HG03060 (cell line): ENCODE results near the gene ZNF513.
A peak's percentile ranks its signal among the peaks of the same experiment; 100 is the strongest.
"Not testable (repeated sequence)": the region's sequence is repeated elsewhere in the genome, so short reads cannot be mapped to it uniquely, and the experiment has no call there.

ENCODE experiments used
- ATAC-seq: cut with Tn5 transposase; IDR thresholded peaks from one replicate; pipeline ENCODE4 v1.9.1; 2021; ENCODE audit warnings: low read depth, moderate number of reproducible peaks; ENCODE audit not compliant: unreplicated experiment

The ZNF513 gene

GRCh38 chr2:27380626-27381545 lies at the start of gene ZNF513:
Gene ZNF513, minus strand, starts transcription at chr2:27380734. Its CDS starts 208 bp downstream, at chr2:27380526.
- peak; percentile 58 for ATAC-seq

DNA sequence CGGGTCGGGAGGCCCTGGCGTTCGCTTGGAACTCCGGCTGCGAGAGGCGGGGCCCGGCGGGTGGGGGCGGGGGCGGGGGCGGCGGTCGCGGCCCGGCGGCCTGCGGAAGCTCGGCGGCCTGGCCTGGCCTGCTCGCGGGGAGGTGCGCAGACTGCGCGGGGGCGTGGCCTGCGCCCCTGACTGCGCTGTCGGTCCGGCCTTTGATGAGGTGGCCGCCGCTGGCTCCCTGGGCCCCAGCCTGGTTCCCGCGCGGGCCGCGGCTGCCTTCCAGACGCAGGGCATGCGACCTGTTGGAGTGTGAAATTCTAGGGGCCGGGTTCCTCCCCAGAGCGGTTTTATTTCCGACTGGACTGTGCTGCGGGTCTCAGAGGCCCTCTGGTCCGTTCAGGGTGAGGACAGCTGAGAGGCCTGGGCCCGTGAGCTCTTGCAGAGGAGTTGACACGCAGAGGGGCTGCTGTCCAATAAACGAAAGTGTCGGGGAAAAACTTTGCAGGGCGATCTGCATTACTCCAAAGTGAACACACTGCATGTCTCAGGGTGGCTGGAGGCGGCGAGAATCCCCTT lies 48.5 kb upstream of the ZNF513 start:
- peak; percentile 28 for ATAC-seq

DNA sequence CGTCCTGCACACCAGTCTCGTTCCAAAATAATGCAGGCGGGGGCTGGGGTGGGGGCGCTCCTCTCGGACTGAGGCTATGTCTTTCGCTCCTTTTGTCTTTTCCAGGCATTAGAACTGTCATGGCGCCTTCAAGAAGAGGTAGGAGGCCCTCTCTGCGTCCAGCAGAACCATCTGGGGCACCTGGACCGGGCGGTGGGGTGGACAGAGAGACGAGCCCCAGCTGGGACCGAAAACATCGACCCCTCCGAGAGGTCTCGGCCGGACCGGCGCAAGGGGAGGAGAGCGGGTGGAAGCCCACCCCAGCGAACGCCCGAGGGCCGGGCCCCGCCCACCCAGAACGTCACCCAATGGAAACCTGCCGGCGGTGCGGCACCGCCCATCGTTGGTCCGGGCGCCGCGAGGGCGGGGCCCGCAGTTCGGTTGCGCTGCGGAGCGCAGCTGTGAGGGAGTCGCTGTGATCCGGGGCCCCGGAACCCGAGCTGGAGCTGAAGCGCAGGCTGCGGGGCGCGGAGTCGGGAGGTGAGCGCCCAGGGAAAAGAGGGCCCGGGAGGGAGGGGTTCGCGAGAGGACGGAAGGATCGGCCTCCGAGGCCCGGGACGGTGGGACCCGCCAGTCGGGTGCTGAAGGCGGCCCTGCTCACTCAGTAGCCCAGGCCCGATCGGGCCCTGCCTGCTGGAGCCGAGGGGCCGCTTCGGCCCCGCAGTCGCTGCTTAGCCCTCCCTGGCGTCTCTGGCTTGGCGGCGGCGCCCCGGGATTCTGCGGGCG lies 47.9 kb upstream of the ZNF513 start, which contains the start of gene NRBP1:
Gene NRBP1, plus strand, starts transcription at position 419 of the 765 bp plus-strand sequence. CDS start 4,643 bp downstream, outside the sequence.
- peak; percentile 71 for ATAC-seq

GRCh38 chr2:27427863-27428212 lies 47.3 kb upstream of the ZNF513 start:
- ATAC-seq: no peak

DNA sequence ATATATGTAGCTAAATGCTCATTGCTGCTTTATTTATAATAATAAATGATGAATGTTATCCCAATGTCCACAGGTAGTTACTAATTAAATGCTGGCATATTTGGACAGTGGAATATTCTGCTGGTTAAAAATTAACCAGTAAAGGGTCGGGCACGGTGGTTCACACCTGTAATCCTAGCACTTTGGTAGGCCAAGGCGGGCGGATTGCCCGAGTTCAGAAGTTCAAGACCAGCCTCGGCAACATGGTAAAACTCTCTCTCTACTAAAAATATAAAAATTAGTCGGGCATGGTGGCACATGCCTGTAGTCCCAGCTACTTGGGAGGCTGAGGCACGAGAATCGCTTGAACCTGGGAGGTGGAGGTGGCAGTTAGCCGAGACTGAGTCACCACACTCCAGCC lies 44.5 kb upstream of the ZNF513 start:
- not testable (repeated sequence) for ATAC-seq

- ATAC-seq: no peak
These were observed 42.4 kb upstream of the ZNF513 start for GRCh38 chr2:27422958-27423357.

DNA sequence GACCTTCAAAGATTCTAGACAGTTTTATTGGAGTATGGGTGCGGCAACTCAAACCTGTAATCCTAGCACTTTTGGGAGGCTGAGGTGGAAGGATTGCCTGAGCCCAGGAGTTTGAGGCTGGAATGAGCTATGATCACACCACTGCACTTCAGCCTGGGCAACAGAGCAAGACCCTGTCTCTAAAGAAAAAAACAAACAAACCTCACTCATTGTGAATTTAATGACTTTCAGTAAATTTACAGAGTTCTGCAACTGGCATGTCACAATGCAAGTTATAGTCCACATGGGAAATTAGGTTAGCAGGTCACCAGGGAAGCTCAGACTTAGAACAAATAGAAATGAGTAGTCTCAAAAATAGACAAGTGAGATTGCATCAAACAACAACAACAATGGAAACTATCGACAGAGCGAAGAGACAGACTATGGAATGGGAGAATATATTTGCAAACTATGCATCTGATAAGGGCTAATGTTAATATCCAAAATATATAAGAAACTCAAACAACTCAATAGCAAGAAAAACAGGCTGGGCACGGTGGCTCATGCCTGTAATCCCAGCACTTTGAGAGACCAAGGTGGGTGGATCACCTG lies 41.2 kb upstream of the ZNF513 start:
- ATAC-seq: no peak

DNA sequence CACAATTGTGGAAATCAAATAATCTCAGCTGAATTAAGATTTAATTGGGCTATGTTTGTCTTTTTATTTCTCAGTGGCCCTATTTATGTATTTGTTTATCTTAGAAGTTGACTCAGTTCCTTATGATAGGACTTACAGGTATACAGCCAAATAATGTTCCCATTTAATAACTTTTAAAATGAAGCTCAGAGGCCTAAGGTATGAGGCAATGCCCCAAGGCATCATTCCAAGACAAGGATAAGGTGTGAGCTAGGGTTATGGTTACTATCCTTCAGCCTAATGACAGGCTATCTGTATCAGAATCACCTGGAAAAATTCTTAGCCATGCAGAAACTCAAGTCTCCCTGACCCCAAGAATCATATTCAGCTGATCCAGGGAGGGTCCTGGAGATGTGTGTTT lies 40.5 kb upstream of the ZNF513 start:
- ATAC-seq: no peak

DNA sequence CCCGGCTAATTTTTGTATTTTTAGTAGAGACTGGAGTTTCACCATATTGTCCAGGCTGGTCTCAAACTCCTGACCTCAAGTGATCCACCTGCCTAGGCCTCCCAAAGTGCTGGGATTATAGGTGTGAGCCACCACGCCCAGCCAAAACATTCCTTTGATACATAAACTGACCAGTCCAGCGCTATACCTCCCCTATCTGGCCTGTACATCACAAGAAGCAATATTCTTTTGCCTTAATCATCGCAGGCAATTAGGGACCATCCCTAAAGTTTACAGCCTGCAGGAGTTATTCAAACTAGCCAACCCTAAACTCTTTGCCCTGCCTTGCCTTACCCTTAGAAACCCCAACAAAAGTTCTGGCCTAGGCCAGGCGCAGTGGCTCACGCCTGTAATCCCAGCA lies 35.6 kb upstream of the ZNF513 start:
- no peak for ATAC-seq

DNA sequence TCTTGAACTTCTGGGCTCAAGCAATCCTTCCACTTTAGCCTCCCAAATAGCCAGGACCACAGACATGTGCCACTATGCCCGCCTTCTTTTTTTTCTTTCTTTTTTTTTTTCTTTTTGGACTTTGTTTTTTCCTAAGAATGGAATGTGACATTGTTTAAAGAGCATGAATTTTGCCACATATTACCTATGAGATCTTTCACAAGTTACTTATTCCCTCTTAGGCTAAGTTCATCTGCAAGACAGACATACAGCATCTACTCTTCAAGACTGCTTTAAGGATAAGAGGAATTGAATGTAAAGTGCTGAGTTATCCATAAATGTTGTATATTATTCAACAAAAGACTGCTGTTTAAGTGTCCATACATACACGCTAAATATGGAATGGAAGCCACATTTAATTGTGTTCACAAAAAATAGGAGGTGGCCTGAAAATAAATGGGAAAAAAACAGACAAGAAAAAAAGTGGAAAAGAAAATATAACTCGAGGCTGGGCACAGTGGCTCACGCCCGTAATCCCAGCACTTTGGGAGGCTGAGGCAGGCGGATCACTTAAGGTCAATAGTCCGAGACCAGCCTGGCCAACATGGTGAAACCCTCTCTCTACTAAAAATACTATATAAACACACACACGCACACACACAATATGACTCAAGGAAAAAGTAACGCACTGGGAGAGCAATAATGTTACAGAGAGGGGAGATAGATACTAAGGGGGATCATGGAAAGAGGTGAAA lies 32.1 kb upstream of the ZNF513 start:
- ATAC-seq: no peak

DNA sequence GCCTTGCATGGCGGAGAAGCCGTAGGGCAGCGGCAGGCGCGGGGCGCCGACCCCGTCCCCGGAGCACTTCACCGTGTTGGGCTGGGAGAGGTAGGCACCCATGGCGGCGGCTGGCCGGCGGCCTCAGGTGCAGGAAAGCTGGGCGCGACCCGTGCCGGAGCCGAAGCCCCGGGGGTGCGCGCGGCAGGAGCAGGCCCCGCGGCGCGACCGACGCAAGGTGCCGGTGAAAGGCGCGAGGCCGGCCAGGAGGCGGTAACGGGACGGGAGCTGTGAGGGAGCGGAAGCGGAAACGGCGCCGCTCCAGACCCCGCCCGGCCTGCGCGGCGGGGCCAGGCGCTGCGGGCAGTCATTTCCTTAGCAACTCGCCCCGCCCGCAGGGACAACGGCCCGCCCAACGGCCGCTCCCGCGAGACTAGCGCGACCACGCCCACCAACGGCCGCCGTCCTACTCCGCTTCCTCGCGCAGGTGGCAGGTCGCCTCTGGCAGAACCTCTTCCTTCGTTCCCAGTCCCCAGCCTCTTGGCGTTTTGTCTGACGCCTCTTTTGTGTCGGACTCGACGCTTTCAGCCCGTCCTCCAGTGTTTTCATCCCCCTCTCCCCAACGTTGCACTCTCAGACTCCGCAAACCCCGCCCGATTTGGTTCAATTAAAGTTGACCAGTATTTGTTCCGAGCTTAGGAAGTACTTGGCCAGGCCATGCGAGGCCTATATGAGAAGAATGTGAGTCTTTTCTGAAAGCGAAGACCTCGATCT lies 29.0 kb upstream of the ZNF513 start, which contains the start of gene PPM1G:
Gene PPM1G, minus strand, starts transcription at position 271 of the 753 bp plus-strand sequence. Its CDS starts 169 bp downstream, at position 102.
- ATAC-seq: peak; percentile 73

- no peak for ATAC-seq
These were observed 28.2 kb upstream of the ZNF513 start for GRCh38 chr2:27408601-27409320.

DNA sequence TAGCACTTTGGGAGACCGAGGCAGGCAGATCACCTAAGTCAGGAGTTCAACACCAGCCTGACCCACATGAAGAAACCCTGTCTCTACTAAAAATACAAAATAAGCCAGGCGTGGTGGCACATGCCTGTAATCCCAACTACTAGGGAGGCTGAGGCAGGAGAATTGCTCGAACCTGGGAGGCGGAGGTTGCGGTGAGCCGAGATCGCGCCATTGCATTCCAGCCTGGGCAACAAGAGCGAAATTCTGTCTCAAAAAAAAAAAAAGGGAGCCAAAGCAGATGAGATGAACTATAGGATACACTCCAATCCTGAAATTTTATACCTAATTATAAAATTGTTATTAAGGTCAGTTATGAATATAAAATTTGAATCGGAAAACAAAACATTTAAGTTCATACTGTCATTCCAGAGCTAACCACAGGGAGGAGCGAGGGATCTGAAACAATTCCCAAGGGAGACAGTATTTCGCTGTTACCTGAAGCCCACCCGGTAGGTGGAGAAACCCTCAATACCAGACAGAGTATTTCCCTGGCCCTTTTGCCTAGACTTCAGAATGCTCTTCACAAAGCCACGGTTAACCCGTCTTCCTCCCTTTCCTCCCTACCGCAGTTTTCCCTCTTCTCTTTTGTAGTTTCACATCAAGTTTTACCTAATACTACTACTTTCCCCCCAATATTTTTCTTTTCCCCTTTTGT lies 27.4 kb upstream of the ZNF513 start:
- no peak for ATAC-seq

DNA sequence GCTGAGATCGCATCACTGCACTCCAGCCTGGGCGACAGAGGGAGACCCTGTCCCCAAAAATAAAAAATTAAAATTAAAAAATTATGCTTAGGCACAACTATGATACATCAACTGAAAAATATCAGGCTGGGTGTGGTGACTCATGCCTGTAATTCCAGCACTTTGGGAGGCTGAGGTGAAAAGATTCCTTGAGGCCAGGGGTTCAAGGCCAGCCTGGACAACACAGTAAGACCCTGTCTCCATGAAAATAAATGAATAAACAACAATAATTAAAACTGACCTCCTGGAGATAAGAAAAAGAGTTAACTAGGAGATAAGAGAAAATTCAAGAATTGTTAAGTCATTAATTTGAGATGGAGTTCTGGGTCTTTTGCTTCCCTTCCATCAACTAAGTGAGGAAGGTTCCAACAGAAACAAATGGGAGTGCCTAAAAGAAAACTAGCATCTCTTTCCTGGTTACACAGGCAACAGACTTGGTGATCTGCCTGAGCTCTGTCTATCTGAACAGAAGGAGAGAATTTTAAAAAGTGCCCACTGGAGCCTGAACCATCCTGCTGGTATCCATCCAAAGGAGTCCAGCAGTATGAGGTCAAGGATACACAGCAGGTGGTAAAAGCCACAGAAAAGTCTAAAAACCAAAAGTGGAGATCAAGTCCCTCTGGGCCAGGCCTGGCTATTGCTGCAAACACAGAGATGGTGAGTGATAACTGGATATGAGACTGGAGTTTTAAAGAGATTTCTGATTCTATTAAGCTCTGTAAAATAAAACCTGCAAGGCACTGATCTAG lies 20.0 kb upstream of the ZNF513 start:
- no peak for ATAC-seq

DNA sequence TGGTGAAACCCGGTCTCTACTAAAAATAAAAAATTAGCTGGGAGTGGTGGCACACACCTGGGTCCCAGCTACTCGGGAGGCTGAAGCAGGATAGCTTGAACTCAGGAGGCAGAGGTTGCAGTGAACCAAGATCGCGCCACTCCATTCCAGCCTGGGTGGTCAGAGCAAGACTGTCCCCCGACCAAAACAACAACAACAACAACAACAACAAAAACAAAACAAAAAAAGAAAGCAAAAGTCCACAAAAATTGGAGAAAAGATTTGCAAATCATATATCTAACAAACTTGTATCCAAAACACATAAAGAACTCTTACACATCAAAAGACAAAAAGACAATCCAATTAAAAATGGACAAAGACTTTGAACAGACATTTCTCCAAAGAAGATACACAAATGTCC lies 18.4 kb upstream of the ZNF513 start:
- no peak for ATAC-seq

DNA sequence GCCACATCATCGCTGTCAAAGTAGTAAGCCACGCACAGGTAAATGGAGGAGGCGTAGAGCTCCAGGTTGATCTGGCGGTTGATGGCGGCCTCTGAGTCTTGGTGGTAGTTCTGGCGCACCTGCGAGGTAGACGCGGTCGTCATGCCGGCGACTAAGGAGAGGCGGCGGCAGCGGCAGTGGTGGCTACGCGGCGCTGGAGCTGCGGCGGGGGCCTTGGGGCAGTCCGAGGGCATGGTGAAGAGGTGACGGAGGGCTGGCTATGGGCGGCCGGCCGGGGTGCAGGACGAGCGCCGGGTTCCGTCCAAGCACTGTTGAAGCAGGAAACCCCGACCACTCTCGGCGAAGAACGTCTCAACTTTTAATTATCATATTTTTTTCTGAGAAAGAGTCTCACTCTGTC lies 12.7 kb upstream of the ZNF513 start:
- no peak for ATAC-seq
